Measurements from ENCODE around the gene RAPGEF4.

RAPGEF4 gene

DNA sequence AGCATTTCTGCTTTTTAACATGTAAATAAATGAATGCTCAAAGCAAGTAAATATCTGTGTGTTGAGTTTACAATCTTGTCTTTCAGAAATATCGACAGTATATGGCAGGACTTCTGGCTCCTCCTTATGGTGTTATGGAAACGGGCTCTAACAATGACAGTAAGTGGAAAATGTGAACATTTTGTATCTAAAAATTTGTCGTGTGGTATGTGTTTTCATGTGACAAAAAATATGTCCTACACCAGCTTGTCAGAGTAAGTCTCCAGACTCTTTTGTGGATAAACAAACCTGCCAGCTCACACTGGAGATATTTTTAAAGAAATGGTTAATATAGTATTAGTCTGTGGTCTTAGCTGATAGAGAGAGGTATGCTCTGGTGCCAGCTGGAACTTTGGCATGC is 182.1 kb downstream of the RAPGEF4 start:
- no peak for DNase-seq

GRCh38 chr2:172919732-172920131 is 184.1 kb downstream of the RAPGEF4 start:
- DNase-seq = no peak

- no peak for DNase-seq
Observed at GRCh38 chr2:172921532-172922236, 186.0 kb downstream of the RAPGEF4 start.

GRCh38 chr2:172922306-172922705 is 186.7 kb downstream of the RAPGEF4 start:
- DNase-seq = no peak

GRCh38 chr2:172922815-172923214 is 187.2 kb downstream of the RAPGEF4 start:
- no peak for DNase-seq

- no peak for DNase-seq
Observed at GRCh38 chr2:172924097-172924660, 188.5 kb downstream of the RAPGEF4 start.

DNA sequence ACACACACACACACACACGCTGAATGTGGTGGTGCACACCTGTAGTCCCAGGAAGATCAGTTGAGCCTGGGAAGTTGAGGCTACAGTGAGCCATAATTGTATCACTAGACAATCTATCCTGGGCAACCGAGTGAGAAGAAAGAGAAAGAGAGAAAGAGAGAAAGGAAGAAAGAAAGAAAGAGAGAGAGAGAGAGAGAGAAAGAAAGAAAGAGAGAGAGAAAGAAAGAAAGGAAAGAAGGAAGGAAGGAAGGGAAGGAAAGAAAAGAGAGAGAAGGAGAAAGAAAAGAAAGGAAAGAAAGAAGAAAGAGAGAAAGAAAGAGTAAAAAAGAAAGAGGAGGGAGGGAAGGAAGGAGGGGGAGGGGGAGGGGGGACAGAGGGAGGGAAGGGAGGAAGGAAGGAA is 190.0 kb downstream of the RAPGEF4 start:
- DNase-seq = no peak

- no peak for DNase-seq
Observed at GRCh38 chr2:172926785-172927640, 191.4 kb downstream of the RAPGEF4 start.

- DNase-seq = no peak
Observed at GRCh38 chr2:172927641-172928357, 192.2 kb downstream of the RAPGEF4 start.

DNA sequence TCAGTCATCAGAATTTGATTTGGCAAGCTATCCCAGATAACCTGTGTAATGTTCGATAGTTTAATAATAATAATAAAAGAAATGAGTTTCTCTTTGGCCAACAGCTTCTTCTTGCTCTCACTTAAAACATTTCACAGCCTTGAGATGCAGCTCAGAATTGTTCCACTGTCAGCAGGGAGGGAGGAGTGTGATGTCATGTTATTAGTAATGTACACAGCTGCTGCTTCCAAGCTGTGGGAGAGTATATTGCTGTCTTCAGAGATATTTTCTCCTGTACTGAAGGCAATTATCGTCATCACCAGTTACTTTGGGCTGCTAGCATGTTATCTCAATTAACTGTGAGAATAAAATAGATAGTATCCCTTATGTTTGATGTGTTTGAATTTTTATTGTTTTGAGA is 193.1 kb downstream of the RAPGEF4 start:
- DNase-seq = no peak

GRCh38 chr2:172929644-172930043 is 194.0 kb downstream of the RAPGEF4 start:
- no peak for DNase-seq

DNA sequence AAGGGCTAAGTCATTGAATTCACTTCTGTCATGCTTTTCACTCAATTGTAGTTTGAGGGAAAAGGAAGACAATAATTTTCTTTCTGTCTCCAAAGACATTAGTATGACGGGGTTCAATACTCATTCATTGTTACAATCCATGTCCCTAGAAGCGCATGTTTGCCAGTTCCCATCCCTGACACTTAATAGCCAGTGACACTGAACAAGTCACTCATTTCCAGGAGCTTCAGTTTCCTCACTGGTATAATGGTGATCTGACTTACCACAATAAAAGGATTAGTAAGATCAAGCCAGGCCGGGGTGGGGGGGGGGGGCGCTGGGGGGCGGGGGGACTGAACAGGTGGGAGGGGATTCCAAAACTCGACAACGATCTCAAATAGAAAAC is 195.2 kb downstream of the RAPGEF4 start:
- DNase-seq = no peak

DNA sequence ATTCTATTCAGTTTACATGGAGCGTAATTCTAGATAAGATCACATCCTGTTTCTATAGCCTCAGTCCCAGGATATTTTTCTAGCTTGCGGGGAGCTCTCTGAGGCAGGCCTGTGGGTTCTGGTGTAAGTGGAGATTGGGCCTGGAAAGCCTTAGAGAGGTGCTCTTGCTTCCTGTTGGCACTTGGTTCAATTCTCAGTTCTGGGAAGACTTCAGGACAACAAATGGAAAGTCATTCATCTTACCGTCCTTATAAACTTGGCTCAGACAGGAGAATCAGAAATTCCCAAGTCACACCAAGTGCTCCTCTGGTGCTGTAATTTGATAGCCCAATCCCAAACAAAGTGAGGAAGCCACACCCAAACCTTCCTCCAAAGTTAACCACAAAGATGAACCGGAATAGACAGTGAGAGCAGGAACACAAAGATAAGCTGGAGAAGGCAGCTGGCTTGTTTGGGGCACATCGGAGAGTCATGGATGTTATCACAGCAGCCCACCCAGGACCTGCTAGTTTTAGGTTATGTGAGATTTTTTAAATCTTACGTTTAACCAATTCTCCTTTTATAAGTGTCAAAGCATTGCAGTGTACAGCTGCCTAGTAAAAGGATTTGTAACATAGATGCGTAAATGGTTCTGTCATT is 195.7 kb downstream of the RAPGEF4 start:
- no peak for DNase-seq

DNA sequence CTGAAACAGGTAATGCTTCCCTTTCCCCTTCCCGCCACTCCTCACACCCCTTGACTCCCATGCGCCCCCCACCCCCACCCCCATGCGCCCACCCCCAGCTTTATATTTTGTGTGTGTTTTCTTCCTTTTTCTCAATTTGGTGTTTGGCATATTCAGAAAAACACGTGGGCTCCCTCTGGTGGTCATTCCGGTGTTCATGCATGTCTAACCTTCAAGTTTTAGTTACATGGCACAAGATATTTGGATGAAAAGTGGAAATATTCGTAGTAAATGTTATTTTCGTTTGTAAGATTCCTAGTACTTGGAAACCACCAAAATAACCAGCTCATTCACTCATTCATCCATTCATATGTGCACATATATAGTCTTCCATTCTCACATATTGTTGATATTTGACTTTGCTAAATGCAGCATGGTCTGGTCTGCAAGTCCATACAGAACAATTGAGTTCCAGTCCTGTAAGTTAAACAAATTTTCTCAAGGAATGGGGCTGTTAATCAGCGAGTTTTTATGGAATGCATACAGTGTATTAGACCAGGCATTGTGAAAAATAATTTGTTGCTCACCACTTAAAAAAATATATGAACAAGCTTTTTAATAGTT is 196.4 kb downstream of the RAPGEF4 start:
- DNase-seq = no peak

- no peak for DNase-seq
Observed at GRCh38 chr2:172937884-172938712, 202.5 kb downstream of the RAPGEF4 start.

GRCh38 chr2:172938713-172939375 is 203.2 kb downstream of the RAPGEF4 start:
- DNase-seq = no peak

GRCh38 chr2:172943539-172943938 is 207.9 kb downstream of the RAPGEF4 start:
- no peak for DNase-seq

DNA sequence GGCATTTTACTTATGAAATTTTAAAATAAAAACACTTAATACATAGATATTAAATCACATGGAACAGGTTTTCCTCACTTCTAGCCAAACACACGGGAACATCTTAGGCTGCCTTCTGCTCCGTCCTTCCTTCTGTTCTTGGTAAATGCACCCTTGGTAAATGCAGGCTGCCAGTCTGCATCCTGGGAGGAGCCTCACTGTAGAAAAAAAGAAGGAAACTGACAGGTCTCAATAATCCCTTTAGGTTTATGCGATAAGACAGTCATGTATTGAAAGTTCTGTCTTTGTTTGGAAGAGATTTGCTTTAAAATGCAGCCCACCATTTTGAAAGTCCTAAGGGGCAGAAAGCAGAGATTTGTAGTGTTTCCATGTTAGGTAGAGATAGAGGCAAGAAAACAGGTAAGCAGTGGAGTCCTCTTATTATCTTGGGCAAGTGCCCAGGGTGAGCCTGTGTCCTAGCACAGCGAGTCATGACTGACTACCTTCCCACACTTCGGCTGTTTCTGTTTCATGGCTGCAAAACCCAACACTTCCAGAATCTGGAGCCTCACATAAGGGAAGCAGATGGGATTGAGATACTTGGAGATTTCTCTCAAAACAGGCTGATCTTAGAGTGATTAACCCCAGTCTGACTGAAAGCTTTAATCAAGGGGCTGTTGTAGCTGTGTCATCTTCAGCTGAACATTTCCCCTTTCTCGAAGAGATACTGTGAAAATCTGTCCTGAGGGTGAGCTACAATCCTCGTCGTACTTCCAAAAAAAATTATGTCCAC is 208.6 kb downstream of the RAPGEF4 start:
- no peak for DNase-seq

DNA sequence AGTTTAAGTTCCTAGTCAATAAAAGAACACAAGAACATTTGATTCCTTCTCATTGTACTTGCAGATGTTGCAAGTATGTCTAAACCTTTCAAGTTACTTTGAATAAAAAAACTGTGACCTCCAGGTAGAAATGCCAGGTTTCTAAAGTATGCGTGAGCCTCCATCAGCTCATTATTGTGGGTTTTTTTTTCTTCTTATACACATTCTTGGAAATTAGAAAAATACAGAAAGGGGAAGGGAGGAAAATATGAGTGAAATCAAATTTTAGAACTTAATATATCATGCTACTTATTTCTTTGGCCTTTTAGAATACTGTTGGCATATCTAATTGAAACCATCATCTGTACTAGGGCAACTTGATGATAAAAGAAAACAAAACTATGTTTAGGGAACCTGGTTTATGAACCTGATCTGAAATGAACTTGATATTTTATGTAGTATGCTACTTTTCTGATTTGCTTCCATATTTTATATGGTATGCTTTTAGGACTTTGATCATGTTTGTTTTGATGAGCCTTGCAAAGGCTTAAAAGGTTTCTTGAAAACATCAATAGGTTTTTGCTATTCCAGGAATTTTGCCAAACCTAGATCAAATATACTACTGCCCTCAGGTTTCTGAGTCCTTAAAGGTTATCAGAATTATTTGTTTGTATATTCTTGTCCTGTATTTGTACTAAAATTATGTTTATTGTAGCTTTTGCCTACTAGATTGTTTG is 209.3 kb downstream of the RAPGEF4 start:
- DNase-seq = no peak

GRCh38 chr2:172945510-172945850 is 209.8 kb downstream of the RAPGEF4 start:
- DNase-seq = no peak
